Coronary artery (tissue), 2 donors: ENCODE data around the gene B3GNT3.

Experiments
- DNase-seq: peaks from one replicate; pipeline ENCODE4 v3.0.0-alpha.2; 2017; ENCODE audit warnings: low spot score
- H3K27ac ChIP-seq, 2 donors: fragments of 200-600 bp; sonication (generic); one replicate each; pipeline ENCODE4 v1.5.1; 2016 to 2019
- H3K4me3 ChIP-seq: fragments of 200-600 bp; sonication (generic); 2 replicates; pipeline ENCODE4 v1.5.1; 2016; ENCODE audit warnings: mild to moderate bottlenecking, moderate library complexity
- TF ChIP-seq, protein P1 (sequence below): fragments of 200-600 bp; sonication (generic); IDR thresholded peaks from one replicate; pipeline ENCODE4 v1.5.1; 2019; ENCODE audit warnings: antibody characterized with exemption

B3GNT3 gene

GRCh38 chr19:17752865-17753639 lies 41.9 kb upstream of the B3GNT3 start:
- no peak for DNase-seq
- Histone ChIP-seq H3K27ac (no peak overlapping the region), H3K4me3 (no peak overlapping the region)
- TF ChIP-seq, protein P1, sequence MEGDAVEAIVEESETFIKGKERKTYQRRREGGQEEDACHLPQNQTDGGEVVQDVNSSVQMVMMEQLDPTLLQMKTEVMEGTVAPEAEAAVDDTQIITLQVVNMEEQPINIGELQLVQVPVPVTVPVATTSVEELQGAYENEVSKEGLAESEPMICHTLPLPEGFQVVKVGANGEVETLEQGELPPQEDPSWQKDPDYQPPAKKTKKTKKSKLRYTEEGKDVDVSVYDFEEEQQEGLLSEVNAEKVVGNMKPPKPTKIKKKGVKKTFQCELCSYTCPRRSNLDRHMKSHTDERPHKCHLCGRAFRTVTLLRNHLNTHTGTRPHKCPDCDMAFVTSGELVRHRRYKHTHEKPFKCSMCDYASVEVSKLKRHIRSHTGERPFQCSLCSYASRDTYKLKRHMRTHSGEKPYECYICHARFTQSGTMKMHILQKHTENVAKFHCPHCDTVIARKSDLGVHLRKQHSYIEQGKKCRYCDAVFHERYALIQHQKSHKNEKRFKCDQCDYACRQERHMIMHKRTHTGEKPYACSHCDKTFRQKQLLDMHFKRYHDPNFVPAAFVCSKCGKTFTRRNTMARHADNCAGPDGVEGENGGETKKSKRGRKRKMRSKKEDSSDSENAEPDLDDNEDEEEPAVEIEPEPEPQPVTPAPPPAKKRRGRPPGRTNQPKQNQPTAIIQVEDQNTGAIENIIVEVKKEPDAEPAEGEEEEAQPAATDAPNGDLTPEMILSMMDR: no peak

DNA sequence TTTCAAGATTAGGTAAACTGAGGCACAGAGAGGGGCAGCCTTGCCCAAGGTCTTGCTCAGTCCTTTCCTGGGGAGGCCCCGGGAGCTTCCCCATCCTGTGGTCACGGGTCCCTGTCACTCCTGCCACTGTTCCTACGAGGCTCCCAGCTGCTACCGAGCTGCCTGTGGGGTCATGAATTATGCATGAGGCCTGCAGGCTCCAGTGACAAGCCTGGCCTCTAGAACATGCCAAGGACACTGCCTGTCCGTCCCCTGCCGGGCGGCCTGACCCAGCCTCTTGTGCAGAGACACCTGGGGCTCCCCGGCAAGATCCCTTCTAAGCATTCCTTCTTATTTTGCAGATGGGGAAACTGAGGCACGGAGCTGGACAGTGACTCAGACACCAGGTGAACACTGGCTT lies 41.0 kb upstream of the B3GNT3 start:
- Histone ChIP-seq H3K4me3 (no peak overlapping the region), H3K27ac (no peak overlapping the region)
- no peak for DNase-seq
- TF ChIP-seq, protein P1: no peak

GRCh38 chr19:17754634-17755442 lies 40.1 kb upstream of the B3GNT3 start:
- H3K4me3 ChIP-seq: no peak overlapping the region
- TF ChIP-seq, protein P1: no peak
- DNase-seq: no peak

DNA sequence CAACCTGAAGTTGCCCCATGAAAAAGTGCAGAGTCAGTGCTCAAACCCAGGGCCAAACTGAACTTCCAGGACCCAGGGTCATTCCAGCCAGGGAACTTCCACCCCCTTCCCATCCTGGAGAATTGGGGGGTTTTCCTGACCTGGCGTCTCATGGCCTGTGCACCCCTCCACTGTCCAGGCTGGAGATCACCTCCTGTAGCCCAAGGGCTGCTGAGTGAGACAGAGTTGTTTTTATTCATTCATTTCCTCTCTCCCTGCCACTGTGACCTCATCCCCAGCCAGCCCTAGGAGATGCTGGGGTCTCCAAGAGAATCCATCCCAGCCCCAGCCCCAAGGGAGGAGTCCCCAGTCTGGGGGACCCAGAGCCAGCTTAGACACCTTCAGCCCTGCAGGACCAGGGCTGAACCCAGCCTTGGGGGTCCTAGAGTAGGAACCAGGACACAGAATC lies 39.5 kb upstream of the B3GNT3 start:
- Histone ChIP-seq H3K4me3 (no peak overlapping the region), H3K27ac (no peak overlapping the region)
- TF ChIP-seq, protein P1: no peak
- DNase-seq: no peak

More at GRCh38 chr19:17754634-17755442, 40.1 kb upstream of the B3GNT3 start:
- no peak overlapping the region for H3K27ac ChIP-seq

DNA sequence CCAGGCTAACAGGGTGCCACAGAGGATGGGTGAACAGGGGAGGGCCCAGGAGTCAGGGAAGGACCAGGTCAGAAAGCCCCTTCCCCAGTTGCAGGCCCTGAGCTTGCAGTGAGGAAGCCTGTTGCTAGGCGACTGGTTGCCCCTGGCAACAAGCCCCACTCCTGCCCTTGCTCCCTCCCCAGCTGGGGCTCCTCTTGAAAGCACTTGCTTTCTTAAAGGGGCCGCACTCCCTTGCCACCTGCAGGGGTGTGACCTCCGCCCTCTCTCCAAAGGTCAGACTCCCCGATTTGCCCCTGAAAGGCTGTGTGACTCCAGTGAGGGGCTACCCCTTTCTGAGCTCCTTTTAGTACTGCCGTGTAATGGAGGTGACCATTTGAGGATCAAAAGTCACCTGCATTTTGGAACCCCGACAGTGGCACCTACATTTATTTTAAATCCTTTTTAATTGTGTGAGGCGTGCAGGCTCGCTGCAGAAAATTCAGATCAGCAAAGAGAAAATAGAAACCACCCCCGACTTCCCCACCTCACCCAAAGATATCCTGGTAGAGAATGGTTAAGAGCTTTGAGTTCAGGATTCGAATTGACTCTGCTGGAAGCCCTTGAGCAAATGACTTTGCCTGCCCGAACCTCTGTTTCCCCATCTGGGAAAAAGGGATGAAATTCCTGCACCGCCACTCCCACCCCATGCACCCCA lies 38.8 kb upstream of the B3GNT3 start:
- H3K4me3 ChIP-seq: no peak overlapping the region

GRCh38 chr19:17757125-17757524 lies 37.8 kb upstream of the B3GNT3 start:
- TF ChIP-seq, protein P1: no peak
- Histone ChIP-seq H3K27ac (no peak overlapping the region), H3K4me3 (no peak overlapping the region)
- no peak for DNase-seq

More for the DNA sequence above, 38.8 kb upstream of the B3GNT3 start:
- TF ChIP-seq, protein P1: no peak
- DNase-seq: no peak
- H3K27ac ChIP-seq: no peak overlapping the region
